SU-DHL-6 (cell line): Measurements from ENCODE around the gene GARIN5A.

Experiments
- CTCF ChIP-seq: fragments of 200-600 bp; sonication (generic); IDR thresholded peaks from one replicate; pipeline ENCODE4 v1.5.1; 2017; ENCODE audit warnings: antibody characterized with exemption, mild to moderate bottlenecking, low read length, moderate library complexity; ENCODE audit not compliant: insufficient read depth, poor library complexity, severe bottlenecking
- EZH2phosphoT487 ChIP-seq: fragments of 200-600 bp; sonication (generic), shearing (Covaris generic); conservative IDR thresholded peaks from 2 replicates; pipeline ENCODE4 v1.6.1; 2018; ENCODE audit warnings: mild to moderate bottlenecking, antibody characterized with exemption, low read length, moderate library complexity, mixed read lengths

- TF ChIP-seq CTCF (no peak), EZH2phosphoT487 (no peak)
These were observed 13.8 kb upstream of the GARIN5A start for GRCh38 chr19:50490411-50490811.
